ENCODE results near the gene ARL15.

The ARL15 gene

DNA sequence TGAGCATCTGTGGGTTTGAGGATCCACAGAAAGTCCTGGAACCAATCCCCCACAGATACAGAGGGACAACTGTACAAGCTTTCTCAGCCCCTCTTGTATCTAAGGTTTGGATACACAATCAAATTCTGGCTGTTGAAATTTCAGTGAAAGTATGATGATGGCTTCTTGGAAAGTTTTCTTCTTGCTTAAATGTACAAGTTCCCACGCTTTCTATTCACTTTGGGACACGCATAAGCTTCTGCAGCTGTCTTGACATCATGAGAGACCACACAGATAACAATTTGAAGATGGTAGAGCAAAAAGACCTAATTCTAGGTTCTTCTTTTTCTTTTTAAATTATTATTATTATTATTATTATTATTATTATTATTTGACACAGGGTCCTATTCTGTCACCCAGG, 31.6 kb upstream of the ARL15 start:
- TF ChIP-seq, protein P1, sequence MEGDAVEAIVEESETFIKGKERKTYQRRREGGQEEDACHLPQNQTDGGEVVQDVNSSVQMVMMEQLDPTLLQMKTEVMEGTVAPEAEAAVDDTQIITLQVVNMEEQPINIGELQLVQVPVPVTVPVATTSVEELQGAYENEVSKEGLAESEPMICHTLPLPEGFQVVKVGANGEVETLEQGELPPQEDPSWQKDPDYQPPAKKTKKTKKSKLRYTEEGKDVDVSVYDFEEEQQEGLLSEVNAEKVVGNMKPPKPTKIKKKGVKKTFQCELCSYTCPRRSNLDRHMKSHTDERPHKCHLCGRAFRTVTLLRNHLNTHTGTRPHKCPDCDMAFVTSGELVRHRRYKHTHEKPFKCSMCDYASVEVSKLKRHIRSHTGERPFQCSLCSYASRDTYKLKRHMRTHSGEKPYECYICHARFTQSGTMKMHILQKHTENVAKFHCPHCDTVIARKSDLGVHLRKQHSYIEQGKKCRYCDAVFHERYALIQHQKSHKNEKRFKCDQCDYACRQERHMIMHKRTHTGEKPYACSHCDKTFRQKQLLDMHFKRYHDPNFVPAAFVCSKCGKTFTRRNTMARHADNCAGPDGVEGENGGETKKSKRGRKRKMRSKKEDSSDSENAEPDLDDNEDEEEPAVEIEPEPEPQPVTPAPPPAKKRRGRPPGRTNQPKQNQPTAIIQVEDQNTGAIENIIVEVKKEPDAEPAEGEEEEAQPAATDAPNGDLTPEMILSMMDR (IDR thresholded peaks at IDR 0.05; ENCODE audit: insufficient read depth, low read depth, low read length, missing control alignments) = no peak
- no peak overlapping the region for H3K4me3 ChIP-seq (ENCODE audit: low read depth, low read length)

DNA sequence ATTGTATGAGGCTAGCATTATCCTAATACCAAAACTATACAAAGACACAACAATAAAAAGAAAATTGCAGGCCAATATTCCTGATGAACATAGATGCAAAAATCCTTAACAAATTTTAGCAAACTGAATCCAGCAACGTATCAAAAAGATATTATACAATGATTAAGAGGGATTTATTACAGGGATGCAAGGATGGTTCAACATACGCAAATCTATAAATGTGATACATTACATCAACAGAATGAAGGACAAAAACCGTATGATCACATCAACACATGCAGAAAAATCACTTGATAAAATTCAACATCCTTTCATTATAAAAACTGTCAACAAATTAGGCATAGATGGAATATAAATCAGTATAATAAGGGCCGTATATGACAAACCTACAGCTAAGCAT, 27.1 kb upstream of the ARL15 start:
- H3K4me3 ChIP-seq (ENCODE audit: low read depth, low read length) = no peak overlapping the region
- TF ChIP-seq, protein P1 (IDR thresholded peaks at IDR 0.05; ENCODE audit: insufficient read depth, low read depth, low read length, missing control alignments) = no peak
- no peak for DNase-seq (ENCODE audit: low read depth)

More for the DNA sequence above, 31.6 kb upstream of the ARL15 start:
- DNase-seq (ENCODE audit: low read depth) = no peak

DNA sequence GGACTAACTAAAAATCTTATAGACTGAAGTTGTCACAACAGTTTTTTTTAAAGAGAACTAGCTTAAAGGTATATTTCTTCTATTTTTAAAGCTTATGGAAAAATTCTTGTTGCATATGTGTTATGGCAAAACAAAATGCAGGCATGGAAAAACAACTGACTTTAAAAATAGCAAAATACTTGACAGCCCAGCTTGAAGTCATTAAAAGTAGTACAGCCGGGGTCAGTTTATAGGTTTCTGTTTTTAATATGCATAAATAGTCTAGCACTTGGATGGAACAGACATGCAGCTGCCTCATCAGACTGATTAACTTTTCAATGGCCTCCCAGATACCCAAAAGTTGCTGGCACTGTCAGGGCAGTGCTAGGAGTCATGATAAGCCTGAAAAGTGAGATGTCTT, 22.3 kb upstream of the ARL15 start:
- no peak for DNase-seq (ENCODE audit: low read depth)
- TF ChIP-seq, protein P1 (IDR thresholded peaks at IDR 0.05; ENCODE audit: insufficient read depth, low read depth, low read length, missing control alignments) = no peak
- no peak overlapping the region for H3K4me3 ChIP-seq (ENCODE audit: low read depth, low read length)

DNA sequence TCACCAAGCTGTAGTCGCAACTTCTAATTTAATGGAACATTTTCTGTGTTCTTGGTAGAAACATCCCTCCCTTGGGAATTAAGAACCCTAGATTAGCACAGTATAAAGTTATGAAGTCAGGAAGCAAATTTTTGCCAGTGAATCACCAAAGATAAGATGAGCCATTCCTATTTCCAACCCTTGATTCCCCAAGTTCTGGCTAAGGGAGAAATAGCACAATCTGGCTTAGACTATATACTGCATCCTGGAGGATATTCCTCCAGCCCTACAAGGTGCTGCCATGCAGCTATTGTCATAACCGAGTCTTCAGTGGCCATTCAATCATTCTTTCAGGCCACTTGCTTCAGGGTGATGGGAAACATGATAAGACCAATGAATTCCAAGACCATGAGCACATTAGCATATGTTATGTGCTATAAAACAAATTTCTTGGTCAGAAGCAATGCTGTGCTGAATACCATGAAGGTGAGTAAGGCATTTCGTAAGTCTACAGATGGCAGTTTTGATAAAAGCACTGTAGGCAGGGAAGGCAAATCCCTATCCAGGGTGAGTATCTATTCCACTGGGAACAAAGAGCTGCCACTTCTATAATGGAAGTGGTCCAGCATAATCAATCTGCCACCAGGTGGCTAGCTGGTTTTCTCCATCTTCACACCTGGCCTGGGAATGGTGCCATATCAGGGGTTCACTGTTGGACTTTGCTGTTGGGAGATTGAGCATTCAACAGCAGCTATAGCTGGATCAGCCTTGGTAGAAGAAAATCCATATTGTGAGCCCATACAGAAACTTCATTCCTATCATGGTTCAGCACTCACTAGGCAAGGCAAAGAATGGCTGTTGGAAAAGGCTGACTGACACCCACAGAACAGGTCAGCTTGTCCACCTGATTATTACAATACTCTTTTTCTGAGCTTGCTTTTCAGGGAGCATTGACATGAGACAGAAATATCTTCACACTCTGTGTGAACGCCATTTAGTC, 19.6 kb upstream of the ARL15 start:
- TF ChIP-seq, protein P1 (IDR thresholded peaks at IDR 0.05; ENCODE audit: insufficient read depth, low read depth, low read length, missing control alignments) = no peak
- H3K4me3 ChIP-seq (ENCODE audit: low read depth, low read length) = no peak overlapping the region
- DNase-seq (ENCODE audit: low read depth) = no peak

DNA sequence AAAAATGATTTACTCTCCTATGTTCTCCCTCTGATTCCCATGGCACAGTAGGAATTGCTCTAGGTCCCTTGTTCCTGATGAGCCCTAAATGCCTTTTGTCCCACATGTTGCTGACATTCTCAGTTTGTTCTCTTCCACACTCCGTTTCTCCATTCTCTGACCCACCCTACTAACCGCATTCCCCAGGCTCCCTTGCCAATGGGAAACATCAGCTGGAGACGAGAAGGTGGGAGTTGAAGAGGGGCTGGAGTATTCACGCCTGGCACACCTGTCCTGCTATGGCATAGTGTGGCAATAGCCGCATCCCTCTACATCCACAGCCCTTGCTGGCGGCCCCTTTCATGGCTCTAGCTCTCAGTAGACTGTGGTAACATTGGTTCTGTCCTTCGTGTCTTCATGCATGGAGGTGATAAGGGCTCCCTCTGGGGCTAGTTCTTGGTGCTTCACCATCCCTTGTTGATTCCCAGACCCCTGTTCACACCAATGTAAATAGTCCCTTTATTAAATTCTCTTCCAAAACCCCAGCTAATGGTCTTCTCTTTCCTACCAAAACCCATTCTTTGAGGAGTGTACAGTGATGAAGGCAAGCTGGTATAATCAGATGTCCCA, 16.4 kb upstream of the ARL15 start:
- H3K4me3 ChIP-seq (ENCODE audit: low read depth, low read length) = no peak overlapping the region

DNA sequence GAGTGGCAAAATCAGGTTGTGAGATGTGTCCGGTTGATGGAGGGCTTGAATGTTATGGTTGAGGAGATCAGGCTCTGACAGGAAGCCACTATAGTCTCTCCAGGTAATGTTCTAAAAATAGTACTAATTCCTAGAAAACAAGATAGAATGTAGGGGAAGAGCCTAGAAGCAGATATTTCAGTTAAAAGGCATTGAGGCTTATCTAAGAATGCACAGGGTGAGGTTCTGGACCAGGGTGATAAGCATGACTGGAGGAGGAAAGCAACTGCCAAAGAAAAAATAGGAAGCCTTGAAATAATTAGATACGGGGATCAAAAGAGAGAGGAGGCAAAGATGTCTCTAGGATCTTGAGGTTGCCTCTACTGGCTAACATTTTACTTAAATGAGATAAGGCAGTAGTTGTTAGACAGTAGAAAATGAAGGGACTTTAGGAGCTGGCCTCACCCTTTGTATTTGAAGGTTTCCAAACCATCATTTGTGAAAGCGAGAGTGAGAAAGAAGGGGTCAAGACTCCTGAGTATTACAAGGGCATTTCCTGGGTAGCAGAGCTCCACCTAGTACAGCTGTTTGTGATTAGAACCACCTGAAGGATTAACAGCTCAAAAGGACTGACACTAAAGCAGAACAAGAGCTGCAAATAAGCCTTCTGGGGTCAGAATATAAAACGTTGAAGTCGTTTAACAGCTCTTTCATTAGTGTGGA, 15.4 kb upstream of the ARL15 start:
- TF ChIP-seq, protein P1 (IDR thresholded peaks at IDR 0.05; ENCODE audit: insufficient read depth, low read depth, low read length, missing control alignments) = no peak
- H3K4me3 ChIP-seq (ENCODE audit: low read depth, low read length) = no peak overlapping the region
- peak; percentile 53 for DNase-seq (ENCODE audit: low read depth)

More for the DNA sequence above, 16.4 kb upstream of the ARL15 start:
- DNase-seq (ENCODE audit: low read depth) = no peak
- TF ChIP-seq, protein P1 (IDR thresholded peaks at IDR 0.05; ENCODE audit: insufficient read depth, low read depth, low read length, missing control alignments) = no peak

Data from GM12865 (cell line).